ENCODE measurements around the gene GFOD1.
"Not testable (repeated sequence)": the region's sequence is repeated elsewhere in the genome, so short reads cannot be mapped to it uniquely, and the experiment has no call there.

Gene GFOD1

GRCh38 chr6:13466304-13467215 is 20.8 kb downstream of the GFOD1 start:
- no peak for DNase-seq (ENCODE audit: extremely low read depth in 1 of 2, low read depth in 1 of 2)

DNA sequence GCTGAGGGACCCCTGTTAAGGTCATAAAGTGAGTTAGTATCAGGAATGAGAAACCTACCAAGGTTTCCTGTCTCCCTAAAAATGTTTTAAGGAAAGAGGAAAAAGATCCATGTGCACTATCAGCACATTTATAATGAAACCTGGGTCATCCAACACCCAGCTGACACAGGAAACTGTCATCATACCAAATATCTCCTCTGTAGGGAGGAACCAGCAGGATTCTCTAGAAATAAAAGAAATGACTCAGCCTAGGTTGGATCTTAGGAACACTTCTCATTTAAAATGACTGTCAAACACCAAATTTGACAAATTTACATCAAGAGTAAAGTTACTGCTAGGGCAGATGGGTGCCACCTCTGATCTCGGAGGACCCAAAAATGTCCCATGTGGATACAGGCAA is 21.7 kb downstream of the GFOD1 start:
- DNase-seq (ENCODE audit: extremely low read depth in 1 of 2, low read depth in 1 of 2), result no peak

DNA sequence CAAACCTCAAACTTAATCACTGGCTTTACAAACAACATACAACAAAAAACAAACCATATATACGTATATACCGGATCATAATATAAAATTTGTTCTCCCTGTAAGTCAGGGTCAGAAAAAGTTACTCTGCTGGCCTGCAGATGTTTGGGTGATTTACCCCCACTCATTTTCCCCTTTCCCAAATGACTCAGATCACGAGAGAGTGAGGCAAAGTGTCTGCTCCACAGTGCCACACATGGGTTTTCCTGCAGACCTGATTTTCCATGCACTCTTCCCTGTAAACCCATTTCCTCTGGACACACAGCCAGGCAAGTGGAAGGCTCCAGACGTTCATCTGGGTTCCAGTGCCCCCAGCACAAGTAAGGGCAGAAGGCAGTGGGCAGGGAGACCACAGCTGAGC is 23.5 kb downstream of the GFOD1 start:
- DNase-seq (ENCODE audit: extremely low read depth in 1 of 2, low read depth in 1 of 2), result no peak

GRCh38 chr6:13463328-13463717 is 24.1 kb downstream of the GFOD1 start:
- DNase-seq (ENCODE audit: extremely low read depth in 1 of 2, low read depth in 1 of 2), result no peak

- DNase-seq (ENCODE audit: extremely low read depth in 1 of 2, low read depth in 1 of 2), result no peak
Measured at GRCh38 chr6:13462458-13463327, 24.7 kb downstream of the GFOD1 start.

DNA sequence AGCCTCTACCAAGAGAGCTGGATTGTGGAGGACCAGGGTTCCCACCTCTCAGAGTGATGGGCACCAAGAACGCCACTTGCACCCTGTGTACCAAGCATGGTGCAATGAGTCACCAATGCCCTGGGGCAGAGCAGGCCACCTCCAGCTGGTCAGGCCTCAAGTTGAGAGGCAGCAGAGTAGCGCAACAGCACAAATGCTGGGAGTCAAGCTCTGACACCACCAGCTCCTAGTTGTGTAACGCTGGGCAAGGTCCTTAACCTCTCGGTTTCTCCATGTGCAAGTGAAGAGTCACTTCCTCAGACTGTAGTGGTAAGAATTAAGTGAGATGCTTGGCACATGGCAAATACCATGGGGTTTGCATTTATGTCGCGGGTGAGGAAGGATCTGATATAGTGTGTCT is 25.6 kb downstream of the GFOD1 start:
- no peak for DNase-seq (ENCODE audit: extremely low read depth in 1 of 2, low read depth in 1 of 2)

DNA sequence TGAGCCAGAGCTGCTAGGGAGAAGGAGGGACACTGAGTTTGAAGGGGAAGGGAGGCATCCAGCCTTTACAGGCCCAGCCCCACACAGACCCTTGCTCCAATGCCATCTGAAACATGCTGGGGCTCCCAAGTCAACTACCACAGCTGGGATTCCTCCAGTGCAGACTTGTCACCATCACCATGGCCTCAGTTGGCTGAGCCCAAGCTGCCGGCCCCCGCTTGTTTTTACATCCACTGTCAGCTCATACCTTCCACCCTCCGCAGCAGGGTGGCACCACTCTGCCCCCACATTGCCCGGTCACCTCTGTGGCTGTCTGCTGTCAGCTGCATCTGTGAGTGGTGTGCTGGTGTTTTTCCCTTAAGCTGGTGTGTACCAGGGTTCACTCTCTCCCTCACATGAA is 26.1 kb downstream of the GFOD1 start:
- DNase-seq (ENCODE audit: extremely low read depth in 1 of 2, low read depth in 1 of 2), result no peak

GRCh38 chr6:13460289-13460688 is 27.1 kb downstream of the GFOD1 start:
- not testable (repeated sequence) for DNase-seq (ENCODE audit: extremely low read depth in 1 of 2, low read depth in 1 of 2)

GRCh38 chr6:13457577-13457976 is 29.8 kb downstream of the GFOD1 start:
- DNase-seq (ENCODE audit: extremely low read depth in 1 of 2, low read depth in 1 of 2), result no peak

DNA sequence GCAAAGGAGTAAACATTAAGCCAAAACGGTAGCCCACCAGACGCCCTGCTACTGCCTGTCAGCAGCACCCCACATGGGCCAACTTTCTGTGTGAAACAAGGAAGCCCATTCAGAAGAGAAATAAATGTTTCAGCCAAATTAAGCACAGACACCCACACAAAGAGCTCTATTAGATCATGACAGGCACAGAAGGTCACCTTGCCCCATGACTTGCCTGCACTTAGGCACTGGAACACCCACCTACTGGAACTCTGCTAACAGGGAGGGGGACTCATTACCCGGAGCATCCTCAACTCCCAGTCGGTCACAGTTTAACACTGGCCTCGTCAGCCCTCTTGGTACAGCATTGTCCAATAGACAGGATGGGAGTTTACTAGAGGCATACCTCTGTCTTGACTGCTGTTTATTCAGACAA is 31.8 kb downstream of the GFOD1 start:
- no peak for DNase-seq (ENCODE audit: extremely low read depth in 1 of 2, low read depth in 1 of 2)

DNA sequence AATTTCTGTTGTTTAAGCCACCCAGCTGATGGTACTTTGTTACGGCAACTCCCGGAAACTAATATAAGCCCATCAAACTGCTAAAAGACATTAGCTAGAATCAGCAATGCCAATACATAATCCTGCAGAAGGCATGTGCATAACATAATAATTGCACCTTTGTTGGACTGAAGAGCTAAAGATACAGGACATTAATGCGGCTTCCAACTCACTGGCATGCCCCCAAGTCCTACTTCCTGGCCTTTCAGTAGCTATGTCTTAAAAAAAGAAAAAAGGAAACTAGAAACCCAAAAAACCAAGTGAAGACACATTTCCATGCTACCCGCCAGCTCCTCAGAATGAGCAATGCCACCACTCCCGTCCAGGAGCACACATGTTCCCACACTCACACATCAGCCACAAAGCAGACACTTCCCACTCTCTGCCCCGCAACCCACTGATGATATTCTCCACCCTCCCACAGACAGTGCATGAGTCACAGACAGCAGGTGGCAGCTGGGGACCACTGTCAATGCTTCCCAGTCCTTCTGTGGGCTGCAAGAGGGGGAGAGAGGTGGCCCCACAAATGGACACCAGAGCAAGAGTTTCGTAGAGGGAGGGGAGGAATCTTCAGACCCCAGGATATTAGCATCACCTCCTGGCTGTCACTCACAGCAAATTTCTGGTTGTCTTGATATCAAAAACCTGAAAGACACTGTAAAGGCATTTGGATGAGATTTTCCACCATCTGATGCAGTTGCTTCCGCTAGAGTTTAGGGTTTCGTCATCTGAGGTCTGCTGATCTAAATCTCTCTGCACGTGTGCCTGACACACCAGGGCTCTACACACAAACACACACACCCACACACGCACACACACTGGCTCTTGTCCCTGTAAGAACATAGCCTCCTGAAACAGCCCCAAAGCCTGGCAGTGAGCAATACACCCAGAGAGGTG is 32.8 kb downstream of the GFOD1 start:
- DNase-seq (ENCODE audit: extremely low read depth in 1 of 2, low read depth in 1 of 2), result peak; percentile 63 to 85

DNA sequence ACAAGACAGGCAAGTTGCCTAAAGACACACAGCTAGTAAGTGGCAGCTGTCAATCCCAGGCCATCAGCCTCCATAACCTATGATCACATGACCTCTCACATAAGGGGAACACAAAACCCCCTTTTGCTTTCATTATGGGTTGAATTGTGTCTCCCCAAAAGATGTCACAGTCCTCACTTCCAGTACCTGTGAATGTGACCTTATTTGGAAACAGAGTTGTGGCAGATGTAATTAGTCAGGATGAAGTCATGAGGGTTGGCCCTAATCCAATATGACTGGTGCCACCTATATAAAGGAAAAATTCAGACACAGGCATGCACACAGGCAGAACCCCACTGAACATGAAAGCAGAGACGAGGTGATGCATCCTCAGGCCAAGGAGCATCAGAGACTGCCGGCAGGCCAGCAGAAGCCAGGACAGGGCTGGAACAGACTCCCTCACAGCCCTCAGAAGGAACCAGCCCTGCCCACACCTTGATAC is 33.6 kb downstream of the GFOD1 start:
- peak in 1 of 2 donors; percentile 42 for DNase-seq (ENCODE audit: extremely low read depth in 1 of 2, low read depth in 1 of 2)

GRCh38 chr6:13453153-13453552 is 34.2 kb downstream of the GFOD1 start:
- no peak for DNase-seq (ENCODE audit: extremely low read depth in 1 of 2, low read depth in 1 of 2)

DNA sequence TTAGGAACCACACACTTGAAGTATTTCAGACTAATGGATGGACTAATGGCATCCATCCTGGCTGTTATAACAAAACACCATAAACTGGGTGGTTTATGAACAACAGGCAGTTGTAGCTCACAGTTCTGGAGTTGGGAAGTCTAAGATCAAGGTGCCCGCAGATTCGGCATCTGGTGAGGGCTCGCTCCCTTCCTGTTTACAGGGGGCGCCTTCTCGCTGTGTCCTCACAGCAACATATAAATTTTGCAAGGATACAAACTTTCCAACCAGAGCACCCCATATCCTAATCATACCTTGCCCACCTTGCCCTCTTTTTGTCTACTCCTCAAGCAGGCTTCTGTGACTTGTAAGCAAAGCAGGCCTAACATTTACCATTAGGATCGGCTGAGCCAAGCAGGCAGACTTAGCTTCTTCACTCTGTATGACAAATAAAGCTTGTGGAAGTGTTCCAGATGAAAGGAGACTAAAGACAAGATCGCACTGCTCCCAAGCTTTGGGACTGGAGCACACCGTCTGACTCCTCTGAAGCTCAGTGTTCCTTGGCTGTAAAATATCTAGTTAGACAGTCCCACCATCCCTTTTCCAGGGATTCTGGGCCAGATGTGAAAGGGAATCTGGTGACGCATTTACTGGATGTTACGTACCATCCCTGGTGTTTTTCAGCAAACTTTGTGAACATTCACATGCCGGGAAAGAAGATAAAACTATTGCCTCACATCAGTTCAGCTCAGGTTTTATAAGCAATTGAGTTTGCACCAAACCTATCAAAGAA is 34.9 kb downstream of the GFOD1 start:
- DNase-seq (ENCODE audit: extremely low read depth in 1 of 2, low read depth in 1 of 2), result no peak

DNA sequence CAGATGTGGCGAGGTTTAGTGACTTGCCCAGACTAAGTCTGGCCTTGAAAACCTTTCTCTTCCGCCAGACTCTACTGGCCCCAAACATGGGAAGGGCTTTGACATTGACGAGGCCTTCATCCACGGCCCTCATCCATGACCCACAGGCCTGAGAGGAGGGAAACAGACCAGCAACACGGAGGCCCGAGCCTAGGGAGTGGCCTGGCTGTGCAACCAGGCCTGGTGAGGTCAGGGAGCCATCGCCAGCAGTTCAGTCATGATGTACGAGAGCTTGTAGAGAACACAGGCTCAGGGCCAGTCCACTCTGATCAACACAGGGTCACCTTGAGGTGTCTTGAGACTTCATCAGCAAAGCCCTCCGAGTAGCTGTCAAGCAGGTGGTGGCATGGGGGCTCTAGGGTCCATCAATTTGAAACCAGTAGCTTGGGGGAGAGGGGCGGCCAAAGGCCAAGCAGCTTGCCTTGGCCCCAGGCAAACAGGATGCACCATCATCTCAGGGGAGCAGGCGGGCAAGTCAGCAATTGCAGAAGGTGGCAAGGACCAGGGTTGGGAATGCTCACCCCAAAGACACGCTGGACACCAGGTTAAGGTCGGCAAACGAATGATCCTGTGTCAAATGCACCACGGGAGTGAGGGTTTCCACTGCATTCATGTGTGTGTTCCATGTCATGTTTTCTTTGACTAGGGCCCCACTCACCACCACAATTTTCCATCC is 36.1 kb downstream of the GFOD1 start:
- no peak for DNase-seq (ENCODE audit: extremely low read depth in 1 of 2, low read depth in 1 of 2)

GRCh38 chr6:13450628-13451027 is 36.8 kb downstream of the GFOD1 start:
- no peak for DNase-seq (ENCODE audit: extremely low read depth in 1 of 2, low read depth in 1 of 2)

- no peak for DNase-seq (ENCODE audit: extremely low read depth in 1 of 2, low read depth in 1 of 2)
Measured at GRCh38 chr6:13447949-13448724, 39.3 kb downstream of the GFOD1 start.

GRCh38 chr6:13446381-13446780 is 41.0 kb downstream of the GFOD1 start:
- no peak for DNase-seq (ENCODE audit: extremely low read depth in 1 of 2, low read depth in 1 of 2)
